A673 (cell line): Measurements from ENCODE around the gene CHD9. TPM values are rescaled to one million over a fixed set of nuclear protein-coding genes. Genes with fewer than 3 reads are reported as not detected.

Experiments
- BruUV-seq: library from RNA; stranded (reverse); fragments of 400-500 nt; replicated peaks from 2 replicates; lab custom pipeline; 2021; lab: Mats Ljungman, UMichigan
- CTCF ChIA-PET: fragments of 300-600 bp; sonication (Branson Sonifier 250); formaldehyde crosslinking; loops from one replicate; lab custom pipeline; 2022; ENCODE audit warnings: antibody characterized with exemption; lab: Charles Lee
- POLR2A ChIA-PET: fragments of 300-600 bp; sonication (Branson Sonifier 250); formaldehyde crosslinking; loops from one replicate; lab custom pipeline; 2022; ENCODE audit warnings: antibody characterized with exemption; ENCODE audit not compliant: low non-redundant PET; lab: Charles Lee
- DNase-seq: peaks from one replicate; pipeline ENCODE4 v3.0.0-alpha.2; 2015; ENCODE audit warnings: low spot score
- H3K27ac ChIP-seq: fragments of 200-600 bp; sonication (generic); 2 replicates; pipeline ENCODE4 v1.5.1; 2016; ENCODE audit warnings: mixed run types, low read depth, mild to moderate bottlenecking, mixed read lengths, antibody characterized with exemption, low read length; ENCODE audit not compliant: poor library complexity, severe bottlenecking
- H3K27me3 ChIP-seq: fragments of 200-600 bp; sonication (generic); replicated peaks from 2 replicates; pipeline ENCODE4 v1.6.1; 2017; ENCODE audit warnings: mixed run types, low read depth, mild to moderate bottlenecking, mixed read lengths, antibody characterized with exemption, low read length; ENCODE audit not compliant: insufficient read depth, poor library complexity
- H3K36me3 ChIP-seq: fragments of 200-600 bp; sonication (generic); 2 replicates; pipeline ENCODE4 v1.6.1; 2016; ENCODE audit warnings: mixed run types, mild to moderate bottlenecking, mixed read lengths, antibody characterized with exemption, low read length; ENCODE audit not compliant: insufficient read depth, poor library complexity, severe bottlenecking
- H3K4me1 ChIP-seq: fragments of 200-600 bp; sonication (generic); 2 replicates; pipeline ENCODE4 v1.6.1; 2017; ENCODE audit warnings: mixed run types, mild to moderate bottlenecking, mixed read lengths, antibody characterized with exemption, low read length; ENCODE audit not compliant: insufficient read depth, poor library complexity, severe bottlenecking
- H3K4me3 ChIP-seq: fragments of 200-600 bp; sonication (generic); 2 replicates; pipeline ENCODE4 v1.5.1; 2016; ENCODE audit warnings: low read depth, mixed run types, mild to moderate bottlenecking, mixed read lengths, low read length; ENCODE audit not compliant: poor library complexity, severe bottlenecking
- H3K9me3 ChIP-seq: fragments of 200-600 bp; sonication (generic); 2 replicates; pipeline ENCODE4 v1.6.1; 2016; ENCODE audit warnings: mixed run types, low read depth, mild to moderate bottlenecking, mixed read lengths, antibody characterized with exemption, low read length; ENCODE audit not compliant: poor library complexity, severe bottlenecking
- CTCF ChIP-seq: fragments of 300-800, 200-600 bp; sonication (generic); conservative IDR thresholded peaks from 2 replicates; pipeline ENCODE4 v1.5.1; 2017; ENCODE audit warnings: low read depth, mild to moderate bottlenecking, antibody characterized with exemption, low read length, moderate library complexity, mixed read lengths
- EZH2 ChIP-seq: fragments of 200-600 bp; sonication (generic); IDR thresholded peaks from 2 replicates; pipeline ENCODE4 v1.6.1; 2017; ENCODE audit warnings: borderline replicate concordance, low read depth, mild to moderate bottlenecking, mixed read lengths, antibody characterized with exemption, low read length; ENCODE audit not compliant: poor library complexity, severe bottlenecking
- intact Hi-C: fragments of 100-400 bp; cut with micrococcal nuclease; formaldehyde crosslinking; loops from one replicate; pipeline ENCODE4 v1.10.0; 2022; ENCODE audit not compliant: unreplicated experiment
- total RNA-seq: library from RNA; stranded (reverse); gene quantifications from 2 replicates; pipeline ENCODE4 v1.2.3, GENCODE V29; 2021

Gene CHD9
- total RNA-seq, 1 experiment from 2014 or later: 76.8 TPM

GRCh38 chr16:53172517-53172916, 117.7 kb downstream of the CHD9 start:
- BruUV-seq: no TSS peak
- Histone ChIP-seq H3K27ac (no peak overlapping the region), H3K36me3 (no peaks in the 10 kb centered on the region), H3K9me3 (no peaks in the 10 kb centered on the region), H3K27me3 (no peaks in the 10 kb centered on the region), H3K4me1 (peaks cover 16% of the 10 kb centered on the region), H3K4me3 (no peak overlapping the region)
- intact Hi-C loops: no loop called here
- POLR2A ChIA-PET: no interaction called here
- CTCF ChIA-PET: no interaction called here
- no peak for DNase-seq
- no peak for TF ChIP-seq CTCF
- TF ChIP-seq EZH2: no peak

GRCh38 chr16:53175118-53175517, 120.3 kb downstream of the CHD9 start:
- ChIA-PET CTCF (no interaction called here), POLR2A (no interaction called here)
- intact Hi-C loops: no loop called here
- H3K4me3 ChIP-seq: no peak overlapping the region
- no peak for TF ChIP-seq CTCF
- TF ChIP-seq EZH2: no peak
- H3K9me3 ChIP-seq: no peaks in the 10 kb centered on the region
- H3K36me3 ChIP-seq: no peaks in the 10 kb centered on the region
- peaks cover 10% of the 10 kb centered on the region for H3K4me1 ChIP-seq
- peak; percentile 5 for DNase-seq
- no TSS peak for BruUV-seq
- H3K27ac ChIP-seq: no peak overlapping the region
- H3K27me3 ChIP-seq: no peaks in the 10 kb centered on the region

GRCh38 chr16:53176434-53176833, 121.6 kb downstream of the CHD9 start:
- Histone ChIP-seq H3K27me3 (no peaks in the 10 kb centered on the region), H3K4me1 (no peaks in the 10 kb centered on the region), H3K27ac (no peak overlapping the region), H3K9me3 (no peaks in the 10 kb centered on the region), H3K36me3 (no peaks in the 10 kb centered on the region), H3K4me3 (no peak overlapping the region)
- no TSS peak for BruUV-seq
- intact Hi-C loops: no loop called here
- TF ChIP-seq EZH2 (no peak), CTCF (no peak)
- CTCF ChIA-PET: no interaction called here
- DNase-seq: no peak
- POLR2A ChIA-PET: interaction anchor here (0.6 kb wide), 1 partner anchor 141 kb away, joined by 3 read pairs; no protein-coding TSS in a partner anchor
